DND-41 (cell line): ENCODE data around the gene TUBGCP3.

Experiments
- CTCF ChIP-seq: IDR thresholded peaks from 2 replicates; pipeline ENCODE4 v1.5.1; 2012; ENCODE audit warnings: borderline replicate concordance, low read length, moderate library complexity, mild to moderate bottlenecking; ENCODE audit not compliant: poor library complexity, severe bottlenecking; ENCODE audit errors: extremely low read depth
- EZH2 ChIP-seq: IDR thresholded peaks from 3 replicates; pipeline ENCODE4 v1.6.1; 2012; ENCODE audit warnings: borderline replicate concordance, low read depth, mild to moderate bottlenecking, moderate library complexity, low read length, inconsistent platforms; ENCODE audit not compliant: severe bottlenecking

GRCh38 chr13:112579310-112579843 is 8.6 kb downstream of the TUBGCP3 start:
- TF ChIP-seq CTCF (no peak), EZH2 (no peak)
